HL-60 (cell line): ENCODE measurements around the gene FKBP6.
"Not testable (repeated sequence)": the region's sequence is repeated elsewhere in the genome, so short reads cannot be mapped to it uniquely, and the experiment has no call there.

Source experiments
- POLR2AphosphoS5 ChIP-seq: IDR thresholded peaks from 2 replicates; pipeline ENCODE4 v1.6.1; 2012; ENCODE audit warnings: low read depth
- REST ChIP-seq: IDR thresholded peaks from 2 replicates; pipeline ENCODE4 v1.6.1; 2012; ENCODE audit warnings: low read depth; ENCODE audit not compliant: insufficient replicate concordance
- TF ChIP-seq, protein P1 (sequence below): IDR thresholded peaks from one replicate; pipeline ENCODE4 v1.5.1; 2011; ENCODE audit warnings: low read length, control low read depth, inconsistent platforms; ENCODE audit not compliant: insufficient read depth

GRCh38 chr7:73302846-73303245 lies 25.1 kb upstream of the FKBP6 start:
- TF ChIP-seq, protein P1, sequence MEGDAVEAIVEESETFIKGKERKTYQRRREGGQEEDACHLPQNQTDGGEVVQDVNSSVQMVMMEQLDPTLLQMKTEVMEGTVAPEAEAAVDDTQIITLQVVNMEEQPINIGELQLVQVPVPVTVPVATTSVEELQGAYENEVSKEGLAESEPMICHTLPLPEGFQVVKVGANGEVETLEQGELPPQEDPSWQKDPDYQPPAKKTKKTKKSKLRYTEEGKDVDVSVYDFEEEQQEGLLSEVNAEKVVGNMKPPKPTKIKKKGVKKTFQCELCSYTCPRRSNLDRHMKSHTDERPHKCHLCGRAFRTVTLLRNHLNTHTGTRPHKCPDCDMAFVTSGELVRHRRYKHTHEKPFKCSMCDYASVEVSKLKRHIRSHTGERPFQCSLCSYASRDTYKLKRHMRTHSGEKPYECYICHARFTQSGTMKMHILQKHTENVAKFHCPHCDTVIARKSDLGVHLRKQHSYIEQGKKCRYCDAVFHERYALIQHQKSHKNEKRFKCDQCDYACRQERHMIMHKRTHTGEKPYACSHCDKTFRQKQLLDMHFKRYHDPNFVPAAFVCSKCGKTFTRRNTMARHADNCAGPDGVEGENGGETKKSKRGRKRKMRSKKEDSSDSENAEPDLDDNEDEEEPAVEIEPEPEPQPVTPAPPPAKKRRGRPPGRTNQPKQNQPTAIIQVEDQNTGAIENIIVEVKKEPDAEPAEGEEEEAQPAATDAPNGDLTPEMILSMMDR: not testable (repeated sequence)
- not testable (repeated sequence) for TF ChIP-seq POLR2AphosphoS5, REST
